Measurements from ENCODE around the gene AUTS2. TPM values are rescaled to one million over a fixed set of nuclear protein-coding genes. Genes with fewer than 3 reads are reported as not detected.

Gene AUTS2
- total RNA-seq, 1 experiment from 2014 or later = 50.0 TPM

DNA sequence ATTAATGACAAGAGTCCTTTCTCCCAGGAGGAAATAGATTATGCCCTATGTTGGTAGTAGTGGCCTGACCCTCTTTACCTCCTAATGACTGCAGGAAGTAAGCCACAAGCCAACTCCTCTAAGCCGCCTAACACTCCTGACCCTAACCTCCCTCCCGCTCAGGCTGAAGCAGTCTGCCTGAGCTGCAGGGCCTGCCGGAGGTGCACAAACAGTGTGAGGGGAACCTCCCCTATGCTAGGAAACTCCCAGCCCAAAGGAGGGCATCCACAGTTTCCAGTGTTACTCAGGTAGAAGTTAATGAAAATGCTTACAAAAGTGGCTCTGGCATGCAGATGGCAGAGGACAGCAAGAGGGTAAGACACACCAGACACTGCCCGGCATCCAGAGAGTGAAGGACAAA, 1239.3 kb downstream of the AUTS2 start (continued):
- TF ChIP-seq, protein P1, sequence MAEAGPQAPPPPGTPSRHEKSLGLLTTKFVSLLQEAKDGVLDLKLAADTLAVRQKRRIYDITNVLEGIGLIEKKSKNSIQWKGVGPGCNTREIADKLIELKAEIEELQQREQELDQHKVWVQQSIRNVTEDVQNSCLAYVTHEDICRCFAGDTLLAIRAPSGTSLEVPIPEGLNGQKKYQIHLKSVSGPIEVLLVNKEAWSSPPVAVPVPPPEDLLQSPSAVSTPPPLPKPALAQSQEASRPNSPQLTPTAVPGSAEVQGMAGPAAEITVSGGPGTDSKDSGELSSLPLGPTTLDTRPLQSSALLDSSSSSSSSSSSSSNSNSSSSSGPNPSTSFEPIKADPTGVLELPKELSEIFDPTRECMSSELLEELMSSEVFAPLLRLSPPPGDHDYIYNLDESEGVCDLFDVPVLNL (CRISPR knock-in tag; IDR thresholded peaks at IDR 0.05; ENCODE audit: borderline replicate concordance, low read depth) = no peak
- TF ChIP-seq, protein P2, sequence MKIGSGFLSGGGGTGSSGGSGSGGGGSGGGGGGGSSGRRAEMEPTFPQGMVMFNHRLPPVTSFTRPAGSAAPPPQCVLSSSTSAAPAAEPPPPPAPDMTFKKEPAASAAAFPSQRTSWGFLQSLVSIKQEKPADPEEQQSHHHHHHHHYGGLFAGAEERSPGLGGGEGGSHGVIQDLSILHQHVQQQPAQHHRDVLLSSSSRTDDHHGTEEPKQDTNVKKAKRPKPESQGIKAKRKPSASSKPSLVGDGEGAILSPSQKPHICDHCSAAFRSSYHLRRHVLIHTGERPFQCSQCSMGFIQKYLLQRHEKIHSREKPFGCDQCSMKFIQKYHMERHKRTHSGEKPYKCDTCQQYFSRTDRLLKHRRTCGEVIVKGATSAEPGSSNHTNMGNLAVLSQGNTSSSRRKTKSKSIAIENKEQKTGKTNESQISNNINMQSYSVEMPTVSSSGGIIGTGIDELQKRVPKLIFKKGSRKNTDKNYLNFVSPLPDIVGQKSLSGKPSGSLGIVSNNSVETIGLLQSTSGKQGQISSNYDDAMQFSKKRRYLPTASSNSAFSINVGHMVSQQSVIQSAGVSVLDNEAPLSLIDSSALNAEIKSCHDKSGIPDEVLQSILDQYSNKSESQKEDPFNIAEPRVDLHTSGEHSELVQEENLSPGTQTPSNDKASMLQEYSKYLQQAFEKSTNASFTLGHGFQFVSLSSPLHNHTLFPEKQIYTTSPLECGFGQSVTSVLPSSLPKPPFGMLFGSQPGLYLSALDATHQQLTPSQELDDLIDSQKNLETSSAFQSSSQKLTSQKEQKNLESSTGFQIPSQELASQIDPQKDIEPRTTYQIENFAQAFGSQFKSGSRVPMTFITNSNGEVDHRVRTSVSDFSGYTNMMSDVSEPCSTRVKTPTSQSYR (CRISPR knock-in tag; IDR thresholded peaks at IDR 0.05) = no peak
- no peak for TF ChIP-seq GABPB1 (CRISPR knock-in tag; IDR thresholded peaks at IDR 0.05)
- no peak for TF ChIP-seq ZNF416 (CRISPR knock-in tag; IDR thresholded peaks at IDR 0.05)

DNA sequence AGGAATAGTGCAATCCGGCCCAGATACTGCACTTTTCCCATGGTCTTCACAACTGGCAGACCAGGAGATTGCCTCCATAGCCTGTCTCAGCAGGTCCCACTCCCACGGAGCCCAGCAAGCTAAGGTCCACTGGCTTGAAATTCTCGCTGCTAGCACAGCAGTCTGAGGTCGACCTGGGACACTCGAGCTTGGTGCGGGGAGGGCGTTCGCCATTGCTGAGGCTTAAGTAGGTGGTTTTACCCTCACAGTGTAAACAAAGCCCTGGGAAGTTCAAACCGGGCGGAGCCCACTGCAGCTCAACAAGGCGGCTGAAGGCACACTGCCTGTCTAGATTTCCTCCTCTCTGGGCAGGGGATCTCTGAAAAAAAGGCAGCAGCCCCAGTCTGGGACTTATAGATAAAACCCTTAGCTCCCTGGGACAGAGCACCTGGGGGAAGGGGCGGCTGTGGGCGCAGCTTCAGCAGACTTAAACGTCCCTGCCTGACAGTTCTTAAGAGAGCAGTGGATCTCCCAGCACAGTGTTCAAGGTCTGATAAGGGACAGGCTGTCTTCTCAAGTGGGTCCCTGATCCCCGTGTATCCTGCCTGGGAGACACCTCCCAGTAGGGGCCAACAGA, 1240.1 kb downstream of the AUTS2 start:
- no peak for ATAC-seq
- H3K27ac Mint-ChIP-seq = no peak overlapping the region
- DNase-seq (ENCODE audit: low spot score) = no peak
- no peak overlapping the region for H3K4me3 Mint-ChIP-seq
- H3K9me3 Mint-ChIP-seq = peaks cover 52% of the 10 kb centered on the region
- ChIA-PET POLR2A (no interaction called here), CTCF (no interaction called here)
- peaks cover 17% of the 10 kb centered on the region for H3K4me1 Mint-ChIP-seq
- TF ChIP-seq, protein P3, sequence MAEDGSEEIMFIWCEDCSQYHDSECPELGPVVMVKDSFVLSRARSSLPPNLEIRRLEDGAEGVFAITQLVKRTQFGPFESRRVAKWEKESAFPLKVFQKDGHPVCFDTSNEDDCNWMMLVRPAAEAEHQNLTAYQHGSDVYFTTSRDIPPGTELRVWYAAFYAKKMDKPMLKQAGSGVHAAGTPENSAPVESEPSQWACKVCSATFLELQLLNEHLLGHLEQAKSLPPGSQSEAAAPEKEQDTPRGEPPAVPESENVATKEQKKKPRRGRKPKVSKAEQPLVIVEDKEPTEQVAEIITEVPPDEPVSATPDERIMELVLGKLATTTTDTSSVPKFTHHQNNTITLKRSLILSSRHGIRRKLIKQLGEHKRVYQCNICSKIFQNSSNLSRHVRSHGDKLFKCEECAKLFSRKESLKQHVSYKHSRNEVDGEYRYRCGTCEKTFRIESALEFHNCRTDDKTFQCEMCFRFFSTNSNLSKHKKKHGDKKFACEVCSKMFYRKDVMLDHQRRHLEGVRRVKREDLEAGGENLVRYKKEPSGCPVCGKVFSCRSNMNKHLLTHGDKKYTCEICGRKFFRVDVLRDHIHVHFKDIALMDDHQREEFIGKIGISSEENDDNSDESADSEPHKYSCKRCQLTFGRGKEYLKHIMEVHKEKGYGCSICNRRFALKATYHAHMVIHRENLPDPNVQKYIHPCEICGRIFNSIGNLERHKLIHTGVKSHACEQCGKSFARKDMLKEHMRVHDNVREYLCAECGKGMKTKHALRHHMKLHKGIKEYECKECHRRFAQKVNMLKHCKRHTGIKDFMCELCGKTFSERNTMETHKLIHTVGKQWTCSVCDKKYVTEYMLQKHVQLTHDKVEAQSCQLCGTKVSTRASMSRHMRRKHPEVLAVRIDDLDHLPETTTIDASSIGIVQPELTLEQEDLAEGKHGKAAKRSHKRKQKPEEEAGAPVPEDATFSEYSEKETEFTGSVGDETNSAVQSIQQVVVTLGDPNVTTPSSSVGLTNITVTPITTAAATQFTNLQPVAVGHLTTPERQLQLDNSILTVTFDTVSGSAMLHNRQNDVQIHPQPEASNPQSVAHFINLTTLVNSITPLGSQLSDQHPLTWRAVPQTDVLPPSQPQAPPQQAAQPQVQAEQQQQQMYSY (CRISPR knock-in tag; IDR thresholded peaks at IDR 0.05) = no peak
- TF ChIP-seq ZNF423 (CRISPR knock-in tag; IDR thresholded peaks at IDR 0.05) = no peak
- TF ChIP-seq, protein P4, sequence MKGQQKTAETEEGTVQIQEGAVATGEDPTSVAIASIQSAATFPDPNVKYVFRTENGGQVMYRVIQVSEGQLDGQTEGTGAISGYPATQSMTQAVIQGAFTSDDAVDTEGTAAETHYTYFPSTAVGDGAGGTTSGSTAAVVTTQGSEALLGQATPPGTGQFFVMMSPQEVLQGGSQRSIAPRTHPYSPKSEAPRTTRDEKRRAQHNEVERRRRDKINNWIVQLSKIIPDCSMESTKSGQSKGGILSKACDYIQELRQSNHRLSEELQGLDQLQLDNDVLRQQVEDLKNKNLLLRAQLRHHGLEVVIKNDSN (CRISPR knock-in tag; IDR thresholded peaks at IDR 0.05) = no peak
- TF ChIP-seq, protein P5, sequence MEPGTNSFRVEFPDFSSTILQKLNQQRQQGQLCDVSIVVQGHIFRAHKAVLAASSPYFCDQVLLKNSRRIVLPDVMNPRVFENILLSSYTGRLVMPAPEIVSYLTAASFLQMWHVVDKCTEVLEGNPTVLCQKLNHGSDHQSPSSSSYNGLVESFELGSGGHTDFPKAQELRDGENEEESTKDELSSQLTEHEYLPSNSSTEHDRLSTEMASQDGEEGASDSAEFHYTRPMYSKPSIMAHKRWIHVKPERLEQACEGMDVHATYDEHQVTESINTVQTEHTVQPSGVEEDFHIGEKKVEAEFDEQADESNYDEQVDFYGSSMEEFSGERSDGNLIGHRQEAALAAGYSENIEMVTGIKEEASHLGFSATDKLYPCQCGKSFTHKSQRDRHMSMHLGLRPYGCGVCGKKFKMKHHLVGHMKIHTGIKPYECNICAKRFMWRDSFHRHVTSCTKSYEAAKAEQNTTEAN (CRISPR knock-in tag; IDR thresholded peaks at IDR 0.05) = no peak
- no peak for TF ChIP-seq CREM (CRISPR knock-in tag; IDR thresholded peaks at IDR 0.05)
- TF ChIP-seq ZNF219 (CRISPR knock-in tag; IDR thresholded peaks at IDR 0.05; ENCODE audit: borderline replicate concordance) = no peak
- peaks cover 56% of the 10 kb centered on the region for H3K36me3 Mint-ChIP-seq
- peaks cover 13% of the 10 kb centered on the region for H3K27me3 Mint-ChIP-seq (ENCODE audit: low read depth)
